Mononuclear cell (primary cell): Measurements from ENCODE around the gene NR4A3. TPM values are rescaled to one million over a fixed set of nuclear protein-coding genes. Genes with fewer than 3 reads are reported as not detected.
A peak's percentile ranks its signal among the peaks of the same experiment; 100 is the strongest.

Experiments used
- H3K27me3 ChIP-seq: 2 replicates; pipeline ENCODE4 v1.6.0; 2011; ENCODE audit warnings: low read length, control low read depth; ENCODE audit not compliant: insufficient read depth
- H3K4me1 ChIP-seq: 2 replicates; pipeline ENCODE4 v1.5.1; 2011; ENCODE audit warnings: mild to moderate bottlenecking, low read length, control low read depth; ENCODE audit not compliant: insufficient read depth
- H3K4me3 ChIP-seq: 2 replicates; pipeline ENCODE4 v1.5.1; 2011; ENCODE audit warnings: mild to moderate bottlenecking, low read length, moderate library complexity
- H3K9me3 ChIP-seq: 2 replicates; pipeline ENCODE4 v1.5.1; 2011; ENCODE audit warnings: low read depth, mild to moderate bottlenecking, control low read depth, low read length
- total RNA-seq: library from RNA; depleted of rRNA; stranded (reverse); fragments of >200 nt; gene quantifications from one replicate; pipeline ENCODE4 v1.2.3, GENCODE V29; 2012

The NR4A3 gene
- total RNA-seq, 1 donor, result 18.5 TPM

DNA sequence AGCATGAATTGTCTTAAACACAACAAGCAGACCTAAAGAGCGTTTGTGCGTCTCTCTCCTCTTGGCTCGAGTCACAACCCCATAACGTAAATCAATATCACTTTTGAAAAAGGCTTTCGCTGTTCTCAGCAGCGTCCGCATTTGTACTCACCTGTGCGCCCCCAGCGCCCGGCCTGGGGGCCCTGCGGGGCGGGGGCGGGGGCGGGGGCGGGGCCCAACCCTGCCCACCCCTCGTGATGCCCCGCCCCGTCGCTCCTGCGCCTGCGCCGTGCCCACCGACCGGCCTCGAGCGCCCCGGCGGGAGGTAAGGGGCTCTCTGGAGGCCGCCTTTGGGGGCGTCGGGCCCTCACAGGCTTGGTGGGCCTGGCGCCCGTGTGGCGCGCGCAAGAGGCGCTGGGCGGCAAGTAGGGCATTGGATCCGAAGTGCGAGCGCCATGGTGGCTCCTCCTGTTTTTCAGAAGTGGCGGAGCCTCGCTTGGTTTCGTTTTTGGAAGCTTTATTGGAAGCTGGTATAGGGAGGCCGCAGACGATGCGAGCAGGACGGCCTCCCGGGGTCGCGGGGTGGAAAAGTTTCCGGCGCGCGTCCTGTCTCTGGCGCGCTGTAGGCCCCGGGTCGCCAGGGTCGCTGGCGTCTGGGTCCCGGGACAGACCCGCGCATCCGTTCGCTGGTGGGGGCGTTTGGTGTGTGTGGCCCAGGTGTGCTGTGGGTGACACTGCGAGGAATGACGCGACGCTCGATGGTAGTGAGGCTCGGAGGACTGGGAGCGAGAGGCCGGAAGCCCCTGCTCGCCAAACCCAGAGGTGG lies 84.9 kb downstream of the NR4A3 start, which contains the start of gene STX17:
STX17 (plus strand) TSS at position 252 of the 805 bp plus-strand sequence. CDS start 8,586 bp downstream, outside the sequence.
- H3K4me1 ChIP-seq, result peaks cover 17% of the 10 kb centered on the region
- no peaks in the 10 kb centered on the region for H3K9me3 ChIP-seq
- no peaks in the 10 kb centered on the region for H3K27me3 ChIP-seq
- peak within 1 kb of the TSS; percentile 98 for H3K4me3 ChIP-seq

DNA sequence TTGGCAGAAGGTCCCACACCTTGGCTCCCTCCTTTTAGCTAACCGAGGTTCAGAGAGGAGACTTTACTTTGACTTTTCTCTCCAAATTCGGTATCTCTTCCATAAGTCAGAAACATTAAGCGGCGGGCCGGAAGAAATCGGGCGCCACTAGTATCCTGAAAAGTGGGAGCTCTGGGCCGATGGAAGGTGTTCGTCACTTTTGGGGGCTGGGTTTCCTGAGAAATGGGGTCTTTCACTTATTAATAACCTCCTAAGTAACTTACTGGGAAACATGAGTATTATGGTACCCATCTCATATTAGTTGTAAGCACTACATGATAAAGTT lies 85.5 kb downstream of the NR4A3 start:
- Histone ChIP-seq H3K27me3 (no peaks in the 10 kb centered on the region), H3K4me1 (peaks cover 17% of the 10 kb centered on the region), H3K4me3 (peak overlapping the region; percentile 98), H3K9me3 (no peaks in the 10 kb centered on the region)

- Histone ChIP-seq H3K4me3 (no peak overlapping the region), H3K9me3 (no peaks in the 10 kb centered on the region), H3K27me3 (no peaks in the 10 kb centered on the region), H3K4me1 (peaks cover 11% of the 10 kb centered on the region)
Observed at GRCh38 chr9:99911600-99911999, 89.9 kb downstream of the NR4A3 start.

Other genes starting within 250 kb of the NR4A3 start
- gene STX17, start 84.8 kb downstream of the NR4A3 start, total RNA-seq, result 25.4 TPM